NB4 (cell line): Measurements from ENCODE around the gene SLC4A7.

Experiments used
- CTCF ChIP-seq: IDR thresholded peaks from one replicate; pipeline ENCODE4 v1.5.1; 2012; ENCODE audit warnings: low read depth, low read length
- POLR2A ChIP-seq: IDR thresholded peaks from 2 replicates; pipeline ENCODE4 v1.6.1; 2011; ENCODE audit warnings: mild to moderate bottlenecking; ENCODE audit not compliant: insufficient read length; ENCODE audit errors: extremely low read depth
- TF ChIP-seq, protein P1 (sequence below): IDR thresholded peaks from 2 replicates; pipeline ENCODE4 v1.6.1; 2011; ENCODE audit warnings: low read depth, low read length

DNA sequence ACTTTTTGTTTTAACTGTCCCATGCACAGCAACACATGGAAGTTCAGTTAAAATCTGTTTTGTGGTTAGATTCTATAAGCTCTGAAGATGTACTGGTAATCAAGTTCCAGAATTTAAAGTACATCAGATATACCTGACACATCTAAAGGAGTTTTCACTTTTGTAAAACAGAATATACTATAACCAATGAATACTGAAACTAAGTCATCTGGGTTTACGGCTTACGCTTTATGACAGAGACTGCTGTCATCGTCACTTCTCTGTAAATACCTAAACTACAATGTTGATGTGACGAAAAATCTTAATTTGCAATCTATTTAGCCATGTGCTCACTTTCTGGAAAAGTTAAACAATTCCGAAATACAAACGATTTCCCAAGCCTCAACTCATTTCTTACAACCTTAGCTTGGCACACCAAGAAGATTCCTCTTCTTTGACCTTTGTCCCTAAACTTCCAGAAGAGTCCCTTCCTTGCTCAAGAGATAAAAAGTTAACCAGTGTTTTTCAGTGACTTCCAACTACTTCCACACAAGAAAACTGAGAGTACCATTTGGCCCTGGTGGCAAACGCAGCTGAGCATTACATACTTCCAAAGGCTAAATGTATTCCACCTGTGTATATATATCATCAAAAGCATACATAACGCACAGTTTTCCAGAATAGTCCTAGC lies 58.2 kb downstream of the SLC4A7 start:
- TF ChIP-seq CTCF = no peak
- TF ChIP-seq POLR2A = no peak
- TF ChIP-seq, protein P1, sequence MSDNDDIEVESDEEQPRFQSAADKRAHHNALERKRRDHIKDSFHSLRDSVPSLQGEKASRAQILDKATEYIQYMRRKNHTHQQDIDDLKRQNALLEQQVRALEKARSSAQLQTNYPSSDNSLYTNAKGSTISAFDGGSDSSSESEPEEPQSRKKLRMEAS = no peak
